GM20000 (cell line): Measurements from ENCODE around the gene MARCO.
"Not testable (repeated sequence)": the region's sequence is repeated elsewhere in the genome, so short reads cannot be mapped to it uniquely, and the experiment has no call there.

ENCODE experiments used
- DNase-seq: peaks from one replicate; pipeline ENCODE4 v3.0.0; 2012; ENCODE audit warnings: low spot score
- CTCF ChIP-seq: IDR thresholded peaks from 2 replicates; pipeline ENCODE4 v1.5.1; 2012; ENCODE audit warnings: mild to moderate bottlenecking, control low read depth; ENCODE audit errors: extremely low read depth, missing control alignments

MARCO gene

GRCh38 chr2:118991554-118991953 lies 49.6 kb downstream of the MARCO start:
- TF ChIP-seq CTCF = no peak
- DNase-seq = no peak

GRCh38 chr2:118992740-118993391 lies 50.9 kb downstream of the MARCO start:
- no peak for TF ChIP-seq CTCF
- no peak for DNase-seq

- TF ChIP-seq CTCF = no peak
- no peak for DNase-seq
Observed at GRCh38 chr2:118993392-118993752, 51.4 kb downstream of the MARCO start.

GRCh38 chr2:118994172-118994700 lies 52.2 kb downstream of the MARCO start:
- no peak for DNase-seq
- TF ChIP-seq CTCF = no peak

DNA sequence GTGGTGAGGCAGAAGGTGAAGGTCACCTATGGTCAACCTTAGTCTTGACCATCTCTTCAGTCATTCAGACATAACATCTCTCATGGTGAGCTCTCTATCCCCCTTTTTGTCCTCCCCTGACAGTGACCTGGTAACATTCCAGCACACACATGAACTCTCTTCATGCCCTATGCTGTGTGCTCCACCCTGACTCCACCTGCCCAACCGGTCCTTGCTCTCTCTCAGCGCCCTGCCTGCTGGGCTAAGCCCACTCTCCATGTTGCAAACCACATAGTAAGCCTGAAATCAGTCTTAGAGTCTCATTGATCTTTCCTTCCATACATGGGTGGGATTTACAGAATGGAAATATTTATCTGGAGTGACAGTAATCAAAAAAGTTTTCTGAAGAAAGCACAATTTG lies 52.8 kb downstream of the MARCO start:
- DNase-seq = no peak
- TF ChIP-seq CTCF = no peak

DNA sequence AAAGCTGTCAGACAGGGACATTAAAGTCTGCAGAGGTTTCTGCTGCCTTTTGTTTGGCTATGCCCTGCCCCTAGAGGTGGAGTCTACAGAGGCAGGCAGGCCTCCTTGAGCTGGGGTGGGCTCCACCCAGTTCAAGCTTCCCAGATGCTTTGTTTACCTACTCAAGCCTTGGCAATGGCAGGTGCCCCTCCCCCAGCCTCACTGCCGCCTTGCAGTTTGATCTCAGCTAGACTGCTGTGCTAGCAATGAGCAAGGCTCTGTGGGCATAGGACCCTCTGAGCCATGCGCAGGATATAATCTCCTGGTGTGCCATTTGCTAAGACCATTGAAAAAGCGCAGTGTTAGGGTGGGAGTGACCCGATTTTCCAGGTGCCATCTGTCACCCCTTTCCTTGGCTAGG lies 61.9 kb downstream of the MARCO start:
- not testable (repeated sequence) for DNase-seq

DNA sequence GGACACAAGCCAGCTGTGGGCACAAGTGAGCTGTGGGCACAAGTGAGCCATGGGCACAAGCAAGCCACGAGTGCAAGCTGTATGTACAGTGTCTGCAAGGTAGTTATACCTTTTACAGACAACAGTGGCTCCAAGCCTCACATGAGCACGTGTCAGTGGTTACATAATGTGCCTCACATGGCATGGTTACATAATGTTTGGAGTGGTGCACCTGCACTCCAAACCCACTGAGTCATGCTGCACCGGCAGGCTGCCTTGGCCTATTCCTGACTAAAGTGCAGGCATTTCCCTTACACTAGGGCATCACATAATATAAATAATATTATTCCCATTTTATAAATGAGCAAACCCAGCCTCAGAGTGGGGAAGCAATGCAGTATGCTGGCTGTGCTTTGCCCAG lies 62.6 kb downstream of the MARCO start:
- TF ChIP-seq CTCF = no peak
- no peak for DNase-seq

DNA sequence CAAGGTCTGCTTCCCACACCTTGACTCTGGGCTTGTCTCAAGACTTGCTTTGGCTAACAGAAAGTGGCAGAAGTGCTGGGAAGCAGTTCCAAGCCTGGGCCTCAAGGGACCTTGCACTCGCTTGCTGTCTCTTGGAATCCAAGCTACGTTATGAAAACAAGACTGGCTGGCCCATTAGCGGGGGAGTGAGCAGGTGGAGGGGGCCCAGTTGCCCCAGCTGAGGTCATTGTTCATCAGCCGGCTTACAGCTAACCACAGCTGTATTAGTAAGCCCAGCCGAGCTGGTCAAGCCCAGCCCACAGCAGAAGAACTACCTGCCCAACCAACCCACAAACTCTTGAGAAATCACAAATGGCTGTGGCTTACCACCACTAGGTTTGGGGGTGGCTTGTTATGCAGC lies 63.1 kb downstream of the MARCO start:
- TF ChIP-seq CTCF = no peak
- DNase-seq = no peak
